Posterior vena cava (tissue), 2 donors: ENCODE results near the gene PRPSAP2. TPM values are rescaled to one million over a fixed set of nuclear protein-coding genes. Genes with fewer than 3 reads are reported as not detected.
"Not testable (repeated sequence)": the region's sequence is repeated elsewhere in the genome, so short reads cannot be mapped to it uniquely, and the experiment has no call there.

Source experiments
- DNase-seq: peaks from one replicate; pipeline ENCODE4 v3.0.0-alpha.2; 2020; ENCODE audit warnings: low spot score
- intact Hi-C, 2 donors: fragments of 100-400 bp; cut with DNase I; formaldehyde crosslinking; loops; one replicate each; pipeline versions ENCODE4 v1.14.1 to v1.14.2; 2022 to 2023
- total RNA-seq, 2 donors: library from RNA; stranded (reverse); fragmentation: NEBNext Ultra II Directional; extraction: Animal tissue kit (Norgen Biotek cat#: 25700); gene quantifications; one replicate each; pipeline ENCODE4 v1.2.1, GENCODE V29; 2021
- donor health status: DM: yes; HTN: yes; CAD: no.
- donor health status: DM: yes; HTN: yes; CAD: no.

Gene PRPSAP2
- total RNA-seq, 2 donors from 2014 or later, result 21.1 to 21.5 TPM

- no peak for DNase-seq
- intact Hi-C loops, result no loop called here
Observed at GRCh38 chr17:18877104-18877645, 19.2 kb downstream of the PRPSAP2 start.

GRCh38 chr17:18888766-18889290, 30.9 kb downstream of the PRPSAP2 start:
- no peak for DNase-seq

GRCh38 chr17:18889658-18890057, 31.7 kb downstream of the PRPSAP2 start:
- intact Hi-C loops, result loop anchor here in 1 of 2 donors (2.0 kb wide), 1 partner anchor 25 kb away; no protein-coding TSS in a partner anchor
- no peak for DNase-seq

More at GRCh38 chr17:18888766-18889290, 30.9 kb downstream of the PRPSAP2 start:
- intact Hi-C loops, result loop anchor here in 1 of 2 donors (2.0 kb wide), 1 partner anchor 26 kb away; no protein-coding TSS in a partner anchor

DNA sequence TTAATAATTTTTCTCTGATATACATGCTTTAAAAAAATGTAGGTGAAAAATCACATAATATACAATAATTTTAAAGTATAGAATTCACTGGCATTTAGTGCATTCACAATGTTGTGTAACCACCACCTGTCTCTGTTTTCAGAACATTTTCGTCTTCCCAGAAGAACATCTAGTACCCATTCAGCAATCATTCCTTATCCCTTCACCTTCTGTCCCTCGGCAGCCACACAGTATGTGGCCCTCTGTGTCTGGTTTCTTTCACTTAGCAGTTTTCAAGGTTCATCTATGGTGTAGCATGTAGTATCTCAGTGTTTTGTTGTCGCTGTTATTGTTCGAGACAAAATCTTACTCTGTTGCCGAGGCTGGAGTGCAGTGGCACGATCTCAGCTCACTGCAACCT, 33.6 kb downstream of the PRPSAP2 start:
- intact Hi-C loops, result no loop called here
- no peak for DNase-seq

- DNase-seq, result no peak
- intact Hi-C loops, result no loop called here
Observed at GRCh38 chr17:18896146-18896545, 38.2 kb downstream of the PRPSAP2 start.

- intact Hi-C loops, result no loop called here
- no peak for DNase-seq
Observed at GRCh38 chr17:18896947-18897346, 39.0 kb downstream of the PRPSAP2 start.

DNA sequence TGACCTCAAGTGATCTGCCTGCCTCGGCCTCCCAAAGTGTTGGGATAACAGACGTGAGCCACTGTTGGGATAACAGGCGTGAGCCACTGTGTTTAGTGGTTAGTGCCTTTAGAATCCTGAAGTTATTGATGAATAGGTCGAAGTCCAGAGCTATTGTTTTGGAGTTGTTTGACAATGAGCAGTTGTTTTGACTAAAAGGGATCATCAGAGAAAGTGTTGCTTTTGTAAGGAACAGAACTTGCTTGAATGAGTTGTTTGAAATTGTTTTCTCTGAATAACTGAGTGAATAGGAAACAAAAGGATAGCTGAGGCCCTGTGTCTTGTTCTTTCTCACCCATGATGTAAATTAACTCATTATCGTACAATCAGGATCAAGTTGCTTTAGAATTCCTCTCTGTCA, 46.6 kb downstream of the PRPSAP2 start:
- no peak for DNase-seq
- intact Hi-C loops, result no loop called here

GRCh38 chr17:18905226-18905625, 47.3 kb downstream of the PRPSAP2 start:
- intact Hi-C loops, result no loop called here
- DNase-seq, result no peak

GRCh38 chr17:18910326-18910725, 52.4 kb downstream of the PRPSAP2 start:
- DNase-seq, result no peak
- intact Hi-C loops, result loop anchor here in 1 of 2 donors (10.0 kb wide), 1 partner anchor 526 kb away; no protein-coding TSS in a partner anchor

DNA sequence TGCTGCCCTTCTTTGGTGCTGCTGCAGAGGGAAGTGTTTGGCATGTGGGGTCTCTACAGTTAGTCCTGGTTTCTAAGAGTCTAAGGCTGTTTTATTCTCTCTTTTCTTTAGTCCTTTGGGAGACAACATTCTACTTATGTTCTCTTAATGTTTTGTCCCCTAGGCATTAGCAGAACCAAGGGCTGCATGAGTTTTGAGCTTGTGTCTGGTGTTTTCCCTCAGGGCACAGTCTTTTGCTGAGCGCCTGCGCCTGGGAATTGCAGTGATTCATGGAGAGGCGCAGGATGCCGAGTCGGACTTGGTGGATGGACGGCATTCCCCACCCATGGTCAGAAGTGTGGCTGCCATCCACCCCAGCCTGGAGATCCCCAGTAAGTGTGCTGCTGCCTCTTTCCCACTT, 53.0 kb downstream of the PRPSAP2 start:
- intact Hi-C loops, result loop anchor here in 1 of 2 donors (10.0 kb wide), 1 partner anchor 526 kb away; no protein-coding TSS in a partner anchor
- DNase-seq, result no peak

- intact Hi-C loops, result loop anchor here in 1 of 2 donors (10.0 kb wide), 1 partner anchor 532 kb away; no protein-coding TSS in a partner anchor
- DNase-seq, result no peak
Observed at GRCh38 chr17:18916816-18917500, 59.0 kb downstream of the PRPSAP2 start.

GRCh38 chr17:18917506-18918032, 59.6 kb downstream of the PRPSAP2 start:
- intact Hi-C loops, result loop anchor here in 1 of 2 donors (10.0 kb wide), 1 partner anchor 533 kb away; no protein-coding TSS in a partner anchor
- no peak for DNase-seq

DNA sequence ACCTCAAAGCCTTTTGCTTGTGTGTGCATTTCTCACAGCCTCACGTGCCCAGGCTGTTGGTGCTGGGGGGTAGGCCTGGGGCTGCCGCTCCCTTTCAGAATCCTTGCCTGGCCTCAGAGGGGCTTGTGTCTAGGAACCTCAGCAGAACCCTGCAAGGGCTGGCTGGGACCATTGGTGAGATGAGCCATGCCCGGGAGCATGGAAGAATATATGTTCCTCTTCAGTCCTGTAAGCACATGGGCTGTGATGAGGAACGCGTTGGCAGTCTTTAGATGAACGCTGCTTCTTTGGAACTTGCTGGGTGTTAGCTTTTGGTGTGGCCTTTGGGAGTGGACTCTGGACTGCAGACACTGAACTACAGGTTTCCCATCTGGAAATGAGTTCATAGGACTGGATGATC, 62.0 kb downstream of the PRPSAP2 start:
- intact Hi-C loops, result loop anchor here in 1 of 2 donors (10.0 kb wide), 1 partner anchor 535 kb away; no protein-coding TSS in a partner anchor
- DNase-seq, result no peak

DNA sequence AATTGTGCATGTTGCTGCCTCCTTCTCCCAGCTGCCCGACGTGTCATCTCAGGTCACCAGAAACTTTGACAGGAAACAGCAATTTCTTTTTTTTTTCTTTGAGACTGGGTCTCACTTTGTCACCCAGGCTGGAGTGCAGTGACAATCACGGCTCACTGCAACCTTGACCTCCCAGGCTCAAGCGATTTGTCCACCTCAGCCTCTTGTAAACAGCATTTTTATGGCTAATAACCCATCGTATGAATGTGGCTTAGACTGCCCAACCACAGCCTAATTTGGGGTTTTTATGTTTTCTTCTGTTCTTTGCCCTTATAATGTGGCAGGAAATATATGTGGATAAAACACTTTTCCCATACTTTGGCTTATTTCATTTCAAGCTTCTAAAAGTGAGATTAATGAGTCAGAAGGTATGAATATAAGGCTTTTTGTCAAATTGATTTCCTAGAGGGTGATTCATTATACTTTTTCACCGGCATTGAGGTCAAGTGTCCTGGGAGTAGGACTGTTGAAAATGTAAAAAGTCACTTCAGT, 63.0 kb downstream of the PRPSAP2 start:
- DNase-seq, result no peak
- intact Hi-C loops, result no loop called here

GRCh38 chr17:18921485-18921884, 63.6 kb downstream of the PRPSAP2 start:
- DNase-seq, result no peak
- intact Hi-C loops, result no loop called here

DNA sequence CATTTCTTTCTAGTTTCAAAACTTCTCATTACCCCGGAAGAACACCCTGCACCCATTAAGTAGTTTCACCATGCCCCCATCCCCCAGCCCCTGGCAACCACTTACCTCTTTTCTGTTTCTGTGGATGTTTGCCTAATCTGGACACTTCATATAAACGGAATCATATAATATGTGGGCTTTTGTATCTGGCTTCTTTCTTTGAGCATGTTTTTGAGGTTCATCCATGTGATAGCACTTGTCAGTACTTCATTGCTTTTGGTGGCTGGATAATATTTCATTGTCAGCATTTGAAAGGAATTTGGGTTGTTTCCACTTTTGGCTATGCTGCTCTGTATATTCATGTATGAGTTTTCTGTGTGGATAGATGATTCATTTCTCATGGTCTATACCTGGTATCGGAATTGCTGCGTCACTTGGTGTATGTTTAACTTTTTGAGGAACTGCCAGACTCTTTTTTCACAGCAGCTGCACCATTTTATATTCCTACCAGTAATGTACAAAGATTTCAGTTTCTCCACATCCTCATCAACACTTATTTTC, 64.1 kb downstream of the PRPSAP2 start:
- intact Hi-C loops, result no loop called here
- DNase-seq, result no peak

DNA sequence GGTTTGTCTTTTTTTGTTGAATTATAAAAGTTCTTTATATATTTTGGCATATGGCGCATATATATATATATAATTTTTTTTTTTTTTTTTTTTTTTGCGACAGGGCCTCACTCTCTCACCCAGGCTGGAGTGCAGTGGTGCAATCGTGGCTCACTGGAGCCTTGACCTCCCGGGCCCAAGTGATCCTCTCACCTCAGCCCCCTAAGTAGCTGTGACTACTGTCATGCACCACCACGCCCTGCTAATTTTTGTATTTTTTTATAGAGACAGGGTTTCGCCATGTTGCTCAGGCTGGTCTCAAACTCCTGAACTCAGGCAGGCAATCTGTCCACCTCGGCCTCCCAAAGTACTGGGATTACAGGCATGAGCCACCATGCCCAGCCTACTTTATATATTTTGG, 64.7 kb downstream of the PRPSAP2 start:
- DNase-seq, intact Hi-C loops: not testable (repeated sequence)

GRCh38 chr17:18925187-18925586, 67.3 kb downstream of the PRPSAP2 start:
- DNase-seq, result no peak
- intact Hi-C loops, result no loop called here

- intact Hi-C loops, result no loop called here
Observed at GRCh38 chr17:18928628-18929125, 70.7 kb downstream of the PRPSAP2 start.

More at GRCh38 chr17:18928628-18929125, 70.7 kb downstream of the PRPSAP2 start:
- DNase-seq, result no peak
